Measurements from ENCODE around the gene LYRM1. TPM values are rescaled to one million over a fixed set of nuclear protein-coding genes. Genes with fewer than 3 reads are reported as not detected.
"Not testable (repeated sequence)": the region's sequence is repeated elsewhere in the genome, so short reads cannot be mapped to it uniquely, and the experiment has no call there.

The LYRM1 gene
- total RNA-seq, 1 experiment from 2014 or later, result 67.3 TPM

- no TSS peak for BruUV-seq (replicated peaks)
- intact Hi-C loops (cut with micrococcal nuclease), result no loop called here
- CTCF ChIA-PET, result interaction anchor here (3.1 kb wide), 1 partner anchor 92 kb away, joined by 13 read pairs; no protein-coding TSS in a partner anchor
- no peak for TF ChIP-seq CTCF (IDR thresholded peaks at IDR 0.05; ENCODE audit: unreplicated experiment)
- no peaks in the 10 kb centered on the region for H3K9me3 Mint-ChIP-seq (ENCODE audit: unreplicated experiment)
- no peak overlapping the region for H3K4me3 Mint-ChIP-seq (ENCODE audit: unreplicated experiment)
- no peak overlapping the region for H3K27ac Mint-ChIP-seq (ENCODE audit: low read depth, unreplicated experiment)
- H3K4me1 Mint-ChIP-seq (ENCODE audit: insufficient read depth, unreplicated experiment), result no peaks in the 10 kb centered on the region
- peaks cover 6% of the 10 kb centered on the region for H3K36me3 Mint-ChIP-seq (ENCODE audit: insufficient read depth, unreplicated experiment)
- no peaks in the 10 kb centered on the region for H3K27me3 Mint-ChIP-seq (ENCODE audit: insufficient read depth, unreplicated experiment)
- POLR2A ChIA-PET, result no interaction called here
- no peak for DNase-seq (ENCODE audit: unreplicated experiment)
Observed at GRCh38 chr16:20942256-20942655, 41.7 kb downstream of the LYRM1 start.

GRCh38 chr16:20944861-20945574, 44.4 kb downstream of the LYRM1 start:
- DNase-seq (ENCODE audit: unreplicated experiment), result peak; percentile 25
- no peak for TF ChIP-seq CTCF (IDR thresholded peaks at IDR 0.05; ENCODE audit: unreplicated experiment)
- peaks cover 6% of the 10 kb centered on the region for H3K36me3 Mint-ChIP-seq (ENCODE audit: insufficient read depth, unreplicated experiment)
- intact Hi-C loops (cut with micrococcal nuclease), result loop anchor here (1.0 kb wide), 1 partner anchor 95 kb away; no protein-coding TSS in a partner anchor
- no peak overlapping the region for H3K4me3 Mint-ChIP-seq (ENCODE audit: unreplicated experiment)
- H3K27me3 Mint-ChIP-seq (ENCODE audit: insufficient read depth, unreplicated experiment), result no peaks in the 10 kb centered on the region
- H3K27ac Mint-ChIP-seq (ENCODE audit: low read depth, unreplicated experiment), result no peak overlapping the region
- ChIA-PET CTCF (interaction anchor here (0.6 to 3.1 kb wide), 5 partner anchors 14 to 95 kb away, joined by 3 to 13 read pairs (median 4); no protein-coding TSS in a partner anchor), POLR2A (interaction anchor here (1.0 kb wide), 1 partner anchor 95 kb away, joined by 3 read pairs; no protein-coding TSS in a partner anchor)
- H3K4me1 Mint-ChIP-seq (ENCODE audit: insufficient read depth, unreplicated experiment), result no peaks in the 10 kb centered on the region
- BruUV-seq (replicated peaks), result no TSS peak
- no peaks in the 10 kb centered on the region for H3K9me3 Mint-ChIP-seq (ENCODE audit: unreplicated experiment)

GRCh38 chr16:20945575-20945875, 45.0 kb downstream of the LYRM1 start:
- H3K4me3 Mint-ChIP-seq (ENCODE audit: unreplicated experiment); H3K27ac Mint-ChIP-seq (ENCODE audit: low read depth, unreplicated experiment); H3K4me1 Mint-ChIP-seq (ENCODE audit: insufficient read depth, unreplicated experiment); BruUV-seq (replicated peaks); DNase-seq (ENCODE audit: unreplicated experiment); H3K9me3 Mint-ChIP-seq (ENCODE audit: unreplicated experiment); POLR2A ChIA-PET; H3K36me3 Mint-ChIP-seq (ENCODE audit: insufficient read depth, unreplicated experiment); CTCF ChIA-PET; H3K27me3 Mint-ChIP-seq (ENCODE audit: insufficient read depth, unreplicated experiment): not testable (repeated sequence)
- intact Hi-C loops (cut with micrococcal nuclease), result loop anchor here (1.0 kb wide), 1 partner anchor 95 kb away; no protein-coding TSS in a partner anchor

GRCh38 chr16:20946015-20946629, 45.6 kb downstream of the LYRM1 start:
- no peak for DNase-seq (ENCODE audit: unreplicated experiment)
- H3K36me3 Mint-ChIP-seq (ENCODE audit: insufficient read depth, unreplicated experiment), result peaks cover 6% of the 10 kb centered on the region
- peak overlapping the region; percentile 10 for H3K27ac Mint-ChIP-seq (ENCODE audit: low read depth, unreplicated experiment)
- no peak overlapping the region for H3K4me3 Mint-ChIP-seq (ENCODE audit: unreplicated experiment)
- H3K4me1 Mint-ChIP-seq (ENCODE audit: insufficient read depth, unreplicated experiment), result no peaks in the 10 kb centered on the region
- ChIA-PET CTCF (no interaction called here), POLR2A (no interaction called here)
- no peaks in the 10 kb centered on the region for H3K9me3 Mint-ChIP-seq (ENCODE audit: unreplicated experiment)
- H3K27me3 Mint-ChIP-seq (ENCODE audit: insufficient read depth, unreplicated experiment), result no peaks in the 10 kb centered on the region
- no TSS peak for BruUV-seq (replicated peaks)
- intact Hi-C loops (cut with micrococcal nuclease), result no loop called here
- no peak for TF ChIP-seq CTCF (IDR thresholded peaks at IDR 0.05; ENCODE audit: unreplicated experiment)
